HEK293 (cell line): ENCODE data around the gene FBLN2.

Source experiments
- CTCF ChIA-PET: fragments of 350-600 bp; formaldehyde crosslinking; extraction: SDS; loops from one replicate; lab custom pipeline; 2021; ENCODE audit warnings: antibody characterized with exemption; lab: Yijun Ruan, JAX
- POLR2A ChIA-PET: fragments of 300-600 bp; formaldehyde crosslinking; extraction: SDS; loops from one replicate; lab custom pipeline; 2020; ENCODE audit warnings: antibody characterized with exemption, inconsistent platforms; lab: Yijun Ruan, JAX
- H3K27ac ChIP-seq: fragments of 200-500 bp; sonication (Bioruptor generic); 2 replicates; pipeline ENCODE4 v1.5.1; 2014; ENCODE audit warnings: low read depth, low read length, control low read depth, inconsistent platforms; ENCODE audit errors: extremely low read depth
- H3K36me3 ChIP-seq, 2 experiments: fragments of 200-500 bp in 1 of 2; sonication (Bioruptor generic) in 1 of 2; 1 replicate in 1 of 2; 2 replicates in 1 of 2; pipeline ENCODE4 v1.5.1; 2014 to 2017; ENCODE audit warnings: inconsistent platforms in 2 of 2, low read length in 2 of 2; ENCODE audit not compliant: control insufficient read depth in 2 of 2, insufficient read depth in 1 of 2
- H3K4me1 ChIP-seq: fragments of 200-500 bp; sonication (Bioruptor generic); 2 replicates; pipeline ENCODE4 v1.5.1; 2014; ENCODE audit warnings: mild to moderate bottlenecking, low read length, inconsistent platforms; ENCODE audit not compliant: control insufficient read depth, insufficient read depth
- H3K4me3 ChIP-seq: 2 replicates; pipeline ENCODE4 v1.5.1; 2011; ENCODE audit warnings: low read depth, mild to moderate bottlenecking, control low read depth, low read length, moderate library complexity
- H3K9me3 ChIP-seq: fragments of 200-500 bp; sonication (Bioruptor generic); 2 replicates; pipeline ENCODE4 v1.5.1; 2014; ENCODE audit warnings: low read depth, low read length, inconsistent platforms; ENCODE audit not compliant: control insufficient read depth, insufficient read depth
- GFI1B ChIP-seq: fragments of 450-650 bp; formaldehyde crosslinking; IDR thresholded peaks from 2 replicates; pipeline ENCODE4 v1.5.1; 2016; ENCODE audit warnings: missing biosample characterization, missing genetic modification characterization
- GLIS2 ChIP-seq: fragments of 450-650 bp; formaldehyde crosslinking; IDR thresholded peaks from 2 replicates; pipeline ENCODE4 v1.5.1; 2016; ENCODE audit warnings: missing biosample characterization, missing genetic modification characterization
- KLF16 ChIP-seq: fragments of 450-650 bp; formaldehyde crosslinking; IDR thresholded peaks from 2 replicates; pipeline ENCODE4 v1.5.1; 2017; ENCODE audit warnings: missing biosample characterization, missing genetic modification characterization
- MEIS1 ChIP-seq: sonication (generic); formaldehyde crosslinking; IDR thresholded peaks from 2 replicates; pipeline ENCODE4 v1.8.1; 2022; ENCODE audit warnings: missing genetic modification reagents, mild to moderate bottlenecking, borderline replicate concordance
- PATZ1 ChIP-seq: fragments of 450-650 bp; formaldehyde crosslinking; IDR thresholded peaks from 2 replicates; pipeline ENCODE4 v1.5.1; 2016; ENCODE audit warnings: missing biosample characterization, missing genetic modification characterization
- REST ChIP-seq: fragments of 450-650 bp; formaldehyde crosslinking; IDR thresholded peaks from 2 replicates; pipeline ENCODE4 v1.5.1; 2016; ENCODE audit warnings: missing biosample characterization, missing genetic modification characterization
- SCRT2 ChIP-seq: fragments of 450-650 bp; formaldehyde crosslinking; IDR thresholded peaks from 2 replicates; pipeline ENCODE4 v1.5.1; 2016; ENCODE audit warnings: missing biosample characterization, missing genetic modification characterization
- SP3 ChIP-seq: fragments of 450-650 bp; formaldehyde crosslinking; IDR thresholded peaks from 2 replicates; pipeline ENCODE4 v1.5.1; 2016; ENCODE audit warnings: missing biosample characterization, missing genetic modification characterization
- ZEB2 ChIP-seq: fragments of 450-650 bp; formaldehyde crosslinking; IDR thresholded peaks from 2 replicates; pipeline ENCODE4 v1.5.1; 2016; ENCODE audit warnings: missing biosample characterization, missing genetic modification characterization
- ZNF140 ChIP-seq: fragments of 450-650 bp; formaldehyde crosslinking; IDR thresholded peaks from 2 replicates; pipeline ENCODE4 v1.5.1; 2016; ENCODE audit warnings: missing biosample characterization, missing genetic modification characterization
- ZNF391 ChIP-seq: fragments of 450-650 bp; formaldehyde crosslinking; IDR thresholded peaks from 2 replicates; pipeline ENCODE4 v1.5.1; 2016; ENCODE audit warnings: low read depth, missing biosample characterization, missing genetic modification characterization, borderline replicate concordance
- ZNF473 ChIP-seq: fragments of 450-650 bp; formaldehyde crosslinking; IDR thresholded peaks from 2 replicates; pipeline ENCODE4 v1.5.1; 2017; ENCODE audit warnings: missing biosample characterization, missing genetic modification characterization
- ZNF501 ChIP-seq: fragments of 450-650 bp; formaldehyde crosslinking; IDR thresholded peaks from 2 replicates; pipeline ENCODE4 v1.5.1; 2016; ENCODE audit warnings: missing biosample characterization, missing genetic modification characterization
- ZNF555 ChIP-seq: fragments of 450-650 bp; formaldehyde crosslinking; conservative IDR thresholded peaks from 2 replicates; pipeline ENCODE4 v1.5.1; 2017; ENCODE audit warnings: missing biosample characterization, mild to moderate bottlenecking, missing genetic modification characterization, inconsistent platforms
- ZNF596 ChIP-seq: fragments of 450-650 bp; IDR thresholded peaks from 2 replicates; pipeline ENCODE4 v1.5.0; 2018; ENCODE audit warnings: missing biosample characterization, mild to moderate bottlenecking, missing genetic modification characterization, moderate library complexity
- ZSCAN18 ChIP-seq: fragments of 450-650 bp; formaldehyde crosslinking; IDR thresholded peaks from 2 replicates; pipeline ENCODE4 v1.5.1; 2016; ENCODE audit warnings: missing biosample characterization, missing genetic modification characterization
- TF ChIP-seq, protein P1 (sequence below): fragments of 450-650 bp; formaldehyde crosslinking; IDR thresholded peaks from 2 replicates; pipeline ENCODE4 v1.5.1; 2017; ENCODE audit warnings: missing biosample characterization, missing genetic modification characterization
- TF ChIP-seq, protein P2 (sequence below): fragments of 450-650 bp; formaldehyde crosslinking; IDR thresholded peaks from 2 replicates; pipeline ENCODE4 v1.5.1; 2016; ENCODE audit warnings: missing biosample characterization, missing genetic modification characterization
- TF ChIP-seq, protein P3 (sequence below): fragments of 450-650 bp; formaldehyde crosslinking; IDR thresholded peaks from 2 replicates; pipeline ENCODE4 v1.5.1; 2016; ENCODE audit warnings: missing biosample characterization, missing genetic modification characterization
- TF ChIP-seq, protein P4 (sequence below): fragments of 450-650 bp; formaldehyde crosslinking; IDR thresholded peaks from 2 replicates; pipeline ENCODE4 v1.5.1; 2017; ENCODE audit warnings: missing biosample characterization, missing genetic modification characterization

FBLN2 gene

DNA sequence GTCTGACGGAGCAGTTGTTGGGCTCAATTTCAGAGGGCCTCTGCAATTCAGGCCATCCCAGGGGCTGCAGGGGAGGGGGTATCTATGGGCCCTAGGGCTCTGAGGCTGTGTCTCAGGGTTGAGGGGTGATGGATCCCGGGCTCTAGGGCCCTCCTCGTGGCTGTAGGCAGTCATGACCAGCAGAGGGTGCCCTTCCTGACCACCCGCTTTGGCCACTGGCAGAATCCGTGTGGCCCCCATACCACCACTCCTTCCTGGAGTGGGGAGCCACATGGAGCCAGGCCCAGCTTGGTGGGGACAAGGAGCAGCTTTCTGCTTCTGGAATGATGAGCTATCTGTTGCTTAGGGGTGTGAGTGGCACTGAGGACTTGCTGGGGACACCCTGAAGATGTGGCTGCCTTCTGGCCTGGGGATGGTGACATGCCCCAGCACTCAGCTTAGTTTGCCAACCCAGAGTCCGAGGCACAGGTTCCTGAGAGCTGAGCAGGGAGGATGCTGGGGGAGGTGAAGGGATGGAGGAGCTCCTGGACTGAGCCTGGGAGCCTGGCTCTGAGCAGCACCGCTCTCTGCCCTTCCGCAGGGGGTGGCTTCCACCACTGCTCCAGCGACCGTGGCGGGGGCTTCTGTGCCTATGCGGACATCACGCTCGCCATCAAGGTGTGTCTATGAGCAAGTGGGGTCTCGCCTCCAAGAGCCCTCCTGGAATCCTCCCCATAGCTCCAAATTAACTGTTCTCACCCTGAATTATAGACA is 48.6 kb upstream of the FBLN2 start:
- ChIA-PET POLR2A (no interaction called here), CTCF (interaction anchor here (0.5 to 8.4 kb wide), 10 partner anchors 11 to 350 kb away, joined by 3 to 181 read pairs (median 4); no protein-coding TSS in a partner anchor)
- Histone ChIP-seq H3K36me3 (no peaks in the 10 kb centered on the region), H3K27ac (no peak overlapping the region), H3K4me3 (no peak overlapping the region), H3K9me3 (no peaks in the 10 kb centered on the region)
- TF ChIP-seq MEIS1: no peak
- TF ChIP-seq ZNF501: no peak
- no peak for TF ChIP-seq ZSCAN18 (tag by site-specific recombination)
- TF ChIP-seq, protein P1, sequence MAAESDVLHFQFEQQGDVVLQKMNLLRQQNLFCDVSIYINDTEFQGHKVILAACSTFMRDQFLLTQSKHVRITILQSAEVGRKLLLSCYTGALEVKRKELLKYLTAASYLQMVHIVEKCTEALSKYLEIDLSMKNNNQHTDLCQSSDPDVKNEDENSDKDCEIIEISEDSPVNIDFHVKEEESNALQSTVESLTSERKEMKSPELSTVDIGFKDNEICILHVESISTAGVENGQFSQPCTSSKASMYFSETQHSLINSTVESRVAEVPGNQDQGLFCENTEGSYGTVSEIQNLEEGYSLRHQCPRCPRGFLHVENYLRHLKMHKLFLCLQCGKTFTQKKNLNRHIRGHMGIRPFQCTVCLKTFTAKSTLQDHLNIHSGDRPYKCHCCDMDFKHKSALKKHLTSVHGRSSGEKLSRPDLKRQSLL (tag by site-specific recombination): peak; percentile 67; the same call in 1 of the 2 replicates
- no peak for TF ChIP-seq REST (tag by site-specific recombination)
- TF ChIP-seq ZEB2 (tag by site-specific recombination): no peak
- peak; percentile 69 for TF ChIP-seq GLIS2 (tag by site-specific recombination)
- no peak for TF ChIP-seq ZNF596 (tag by site-specific recombination)
- TF ChIP-seq PATZ1 (tag by site-specific recombination): 0 out of 2 replicates have a peak, but pooled peaks have one; percentile 37
- no peak for TF ChIP-seq ZNF140 (tag by site-specific recombination)
- TF ChIP-seq SCRT2 (tag by site-specific recombination): 0 out of 2 replicates have a peak, but pooled peaks have one; percentile 18
- TF ChIP-seq, protein P2, sequence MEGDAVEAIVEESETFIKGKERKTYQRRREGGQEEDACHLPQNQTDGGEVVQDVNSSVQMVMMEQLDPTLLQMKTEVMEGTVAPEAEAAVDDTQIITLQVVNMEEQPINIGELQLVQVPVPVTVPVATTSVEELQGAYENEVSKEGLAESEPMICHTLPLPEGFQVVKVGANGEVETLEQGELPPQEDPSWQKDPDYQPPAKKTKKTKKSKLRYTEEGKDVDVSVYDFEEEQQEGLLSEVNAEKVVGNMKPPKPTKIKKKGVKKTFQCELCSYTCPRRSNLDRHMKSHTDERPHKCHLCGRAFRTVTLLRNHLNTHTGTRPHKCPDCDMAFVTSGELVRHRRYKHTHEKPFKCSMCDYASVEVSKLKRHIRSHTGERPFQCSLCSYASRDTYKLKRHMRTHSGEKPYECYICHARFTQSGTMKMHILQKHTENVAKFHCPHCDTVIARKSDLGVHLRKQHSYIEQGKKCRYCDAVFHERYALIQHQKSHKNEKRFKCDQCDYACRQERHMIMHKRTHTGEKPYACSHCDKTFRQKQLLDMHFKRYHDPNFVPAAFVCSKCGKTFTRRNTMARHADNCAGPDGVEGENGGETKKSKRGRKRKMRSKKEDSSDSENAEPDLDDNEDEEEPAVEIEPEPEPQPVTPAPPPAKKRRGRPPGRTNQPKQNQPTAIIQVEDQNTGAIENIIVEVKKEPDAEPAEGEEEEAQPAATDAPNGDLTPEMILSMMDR: peak; percentile 54
- no peak for TF ChIP-seq ZNF391
- TF ChIP-seq, all 188 proteins: peak for 5
- H3K4me1 ChIP-seq: no peaks in the 10 kb centered on the region

DNA sequence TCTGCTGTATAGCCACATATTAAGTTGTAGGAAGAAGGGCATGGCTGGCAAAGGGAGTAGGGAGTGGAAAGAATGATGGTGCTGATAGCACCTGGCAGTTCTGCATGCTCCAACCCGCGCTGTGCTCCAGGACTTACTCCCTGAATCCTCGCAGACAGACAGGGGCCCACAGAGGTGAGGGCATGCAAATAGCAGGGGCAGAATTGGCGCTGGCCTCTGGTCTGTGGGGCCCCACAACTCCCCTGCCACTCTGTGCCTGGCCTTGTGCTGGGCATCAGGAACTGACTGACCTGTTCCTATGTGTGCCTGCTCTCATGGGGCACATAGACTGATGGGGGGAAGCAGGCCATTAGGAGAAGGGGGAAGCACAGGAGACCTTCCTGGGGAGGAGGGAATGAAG is 47.9 kb upstream of the FBLN2 start:
- ChIA-PET POLR2A (no interaction called here), CTCF (interaction anchor here (0.6 to 8.4 kb wide), 6 partner anchors 10 to 349 kb away, joined by 3 to 181 read pairs (median 5); no protein-coding TSS in a partner anchor)
- Histone ChIP-seq H3K9me3 (no peaks in the 10 kb centered on the region), H3K4me1 (no peaks in the 10 kb centered on the region), H3K4me3 (no peak overlapping the region), H3K27ac (no peak overlapping the region), H3K36me3 (no peaks in the 10 kb centered on the region)
- TF ChIP-seq ZNF555 (tag by site-specific recombination) (no peak), GFI1B (tag by site-specific recombination) (no peak), SP3 (tag by site-specific recombination) (no peak), ZNF473 (tag by site-specific recombination) (no peak), KLF16 (tag by site-specific recombination) (no peak)
- TF ChIP-seq, protein P3, sequence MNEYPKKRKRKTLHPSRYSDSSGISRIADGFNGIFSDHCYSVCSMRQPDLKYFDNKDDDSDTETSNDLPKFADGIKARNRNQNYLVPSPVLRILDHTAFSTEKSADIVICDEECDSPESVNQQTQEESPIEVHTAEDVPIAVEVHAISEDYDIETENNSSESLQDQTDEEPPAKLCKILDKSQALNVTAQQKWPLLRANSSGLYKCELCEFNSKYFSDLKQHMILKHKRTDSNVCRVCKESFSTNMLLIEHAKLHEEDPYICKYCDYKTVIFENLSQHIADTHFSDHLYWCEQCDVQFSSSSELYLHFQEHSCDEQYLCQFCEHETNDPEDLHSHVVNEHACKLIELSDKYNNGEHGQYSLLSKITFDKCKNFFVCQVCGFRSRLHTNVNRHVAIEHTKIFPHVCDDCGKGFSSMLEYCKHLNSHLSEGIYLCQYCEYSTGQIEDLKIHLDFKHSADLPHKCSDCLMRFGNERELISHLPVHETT: no peak
- TF ChIP-seq, protein P4, sequence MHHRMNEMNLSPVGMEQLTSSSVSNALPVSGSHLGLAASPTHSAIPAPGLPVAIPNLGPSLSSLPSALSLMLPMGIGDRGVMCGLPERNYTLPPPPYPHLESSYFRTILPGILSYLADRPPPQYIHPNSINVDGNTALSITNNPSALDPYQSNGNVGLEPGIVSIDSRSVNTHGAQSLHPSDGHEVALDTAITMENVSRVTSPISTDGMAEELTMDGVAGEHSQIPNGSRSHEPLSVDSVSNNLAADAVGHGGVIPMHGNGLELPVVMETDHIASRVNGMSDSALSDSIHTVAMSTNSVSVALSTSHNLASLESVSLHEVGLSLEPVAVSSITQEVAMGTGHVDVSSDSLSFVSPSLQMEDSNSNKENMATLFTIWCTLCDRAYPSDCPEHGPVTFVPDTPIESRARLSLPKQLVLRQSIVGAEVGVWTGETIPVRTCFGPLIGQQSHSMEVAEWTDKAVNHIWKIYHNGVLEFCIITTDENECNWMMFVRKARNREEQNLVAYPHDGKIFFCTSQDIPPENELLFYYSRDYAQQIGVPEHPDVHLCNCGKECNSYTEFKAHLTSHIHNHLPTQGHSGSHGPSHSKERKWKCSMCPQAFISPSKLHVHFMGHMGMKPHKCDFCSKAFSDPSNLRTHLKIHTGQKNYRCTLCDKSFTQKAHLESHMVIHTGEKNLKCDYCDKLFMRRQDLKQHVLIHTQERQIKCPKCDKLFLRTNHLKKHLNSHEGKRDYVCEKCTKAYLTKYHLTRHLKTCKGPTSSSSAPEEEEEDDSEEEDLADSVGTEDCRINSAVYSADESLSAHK: no peak
